RWPE2 (cell line): ENCODE measurements around the gene FARSB.

Experiments used
- ATAC-seq: fragments of 200-7000 bp; cut with Tn5 transposase; 3 replicates; pipeline ENCODE4 v1.9.1; 2021; ENCODE audit warnings: low read depth
- DNase-seq: peaks from one replicate; pipeline ENCODE4 v3.0.0-alpha.2; 2020; ENCODE audit warnings: low spot score
- H3K27ac ChIP-seq: fragments of 450-650 bp; 2 replicates; pipeline ENCODE4 v1.5.1; 2017; ENCODE audit warnings: mild to moderate bottlenecking; ENCODE audit not compliant: poor library complexity, severe bottlenecking
- H3K27me3 ChIP-seq: fragments of 250-450 bp; sonication (Bioruptor Pico); 2 replicates; pipeline ENCODE4 v1.5.1; 2021; ENCODE audit warnings: mild to moderate bottlenecking, moderate library complexity; ENCODE audit not compliant: insufficient read depth, poor library complexity, severe bottlenecking
- H3K36me3 ChIP-seq: fragments of 250-450 bp; sonication (Bioruptor Pico); 2 replicates; pipeline ENCODE4 v1.5.1; 2020; ENCODE audit warnings: low read depth, mild to moderate bottlenecking, moderate library complexity
- H3K4me1 ChIP-seq: fragments of 250-450 bp; sonication (Bioruptor Pico); 2 replicates; pipeline ENCODE4 v1.5.1; 2021; ENCODE audit warnings: mild to moderate bottlenecking, moderate library complexity; ENCODE audit not compliant: insufficient read depth, poor library complexity, severe bottlenecking
- H3K4me3 ChIP-seq: fragments of 250-450 bp; sonication (Bioruptor Pico); 2 replicates; pipeline ENCODE4 v1.5.1; 2021; ENCODE audit warnings: mild to moderate bottlenecking, moderate library complexity; ENCODE audit not compliant: severe bottlenecking
- H3K9me3 ChIP-seq: fragments of 250-450 bp; sonication (Bioruptor Pico); 2 replicates; pipeline ENCODE4 v1.5.1; 2021; ENCODE audit warnings: mild to moderate bottlenecking, moderate library complexity; ENCODE audit not compliant: severe bottlenecking
- CTCF ChIP-seq: fragments of 450-650 bp; IDR thresholded peaks from one replicate; pipeline ENCODE4 v1.5.1; 2017; ENCODE audit warnings: mild to moderate bottlenecking, moderate library complexity; ENCODE audit not compliant: poor library complexity, severe bottlenecking

FARSB gene

DNA sequence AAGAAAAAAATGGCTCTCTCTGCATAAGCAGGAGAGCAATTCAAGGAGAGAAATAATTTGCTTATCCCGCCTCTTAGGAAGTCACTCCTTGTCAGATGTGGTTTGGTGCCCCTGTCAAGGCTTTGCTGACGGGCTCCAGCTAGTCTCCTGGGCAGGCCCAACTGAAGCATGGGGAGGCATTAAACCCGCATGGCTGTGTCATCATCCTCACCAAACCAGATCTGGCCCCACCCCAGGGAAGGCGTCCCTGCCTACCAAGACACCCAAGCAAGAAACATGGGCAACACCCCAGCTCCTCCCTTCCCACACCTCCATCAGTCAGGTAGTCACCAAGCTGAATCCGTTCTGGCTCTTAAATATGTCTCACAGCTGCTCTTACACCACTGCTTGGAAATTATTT is 123.6 kb downstream of the FARSB start:
- Histone ChIP-seq H3K36me3 (no peaks in the 10 kb centered on the region), H3K27me3 (no peaks in the 10 kb centered on the region), H3K9me3 (no peaks in the 10 kb centered on the region), H3K4me1 (no peaks in the 10 kb centered on the region), H3K4me3 (no peak overlapping the region), H3K27ac (no peak overlapping the region)
- no peak for TF ChIP-seq CTCF
- DNase-seq (no peak), ATAC-seq (peak; percentile 25; the same call in 1 of the 3 replicates)

GRCh38 chr2:222526480-222527277 is 129.2 kb downstream of the FARSB start:
- H3K4me3 ChIP-seq, result no peak overlapping the region
- H3K27ac ChIP-seq, result no peak overlapping the region
- no peaks in the 10 kb centered on the region for H3K4me1 ChIP-seq
- H3K27me3 ChIP-seq, result no peaks in the 10 kb centered on the region
- H3K9me3 ChIP-seq, result no peaks in the 10 kb centered on the region
- no peak for DNase-seq
- no peak for TF ChIP-seq CTCF
- no peaks in the 10 kb centered on the region for H3K36me3 ChIP-seq
- no peak for ATAC-seq

DNA sequence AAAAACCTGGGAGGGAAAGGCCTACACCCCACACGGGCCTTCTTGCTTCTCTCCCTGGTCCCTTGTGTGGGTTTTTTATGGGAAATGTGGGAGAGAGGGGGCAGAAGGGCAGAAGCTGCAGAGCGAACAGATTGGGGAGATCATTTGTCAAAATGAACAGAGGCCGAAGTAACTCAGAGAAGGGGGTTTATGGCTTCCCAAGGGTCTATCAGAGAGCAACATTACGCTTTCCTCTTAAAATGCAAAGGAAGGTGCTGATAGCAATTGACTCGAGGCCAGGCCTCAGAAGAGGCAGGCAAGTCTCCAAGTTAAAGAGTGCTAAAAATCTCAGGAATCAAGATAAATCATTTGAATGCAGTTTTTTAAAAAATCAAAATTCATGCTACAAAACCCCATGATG is 130.1 kb downstream of the FARSB start:
- no peak overlapping the region for H3K27ac ChIP-seq
- TF ChIP-seq CTCF, result no peak
- DNase-seq (no peak), ATAC-seq (no peak)
- no peaks in the 10 kb centered on the region for H3K9me3 ChIP-seq
- no peaks in the 10 kb centered on the region for H3K4me1 ChIP-seq
- H3K36me3 ChIP-seq, result no peaks in the 10 kb centered on the region
- no peak overlapping the region for H3K4me3 ChIP-seq
- no peaks in the 10 kb centered on the region for H3K27me3 ChIP-seq

- no peak for DNase-seq
- no peak overlapping the region for H3K27ac ChIP-seq
- 0 out of 3 replicates have a peak, but pooled peaks have one; percentile 44 for ATAC-seq
Observed at GRCh38 chr2:222523783-222524544, 131.9 kb downstream of the FARSB start.

More at GRCh38 chr2:222523783-222524544, 131.9 kb downstream of the FARSB start:
- no peaks in the 10 kb centered on the region for H3K27me3 ChIP-seq
- no peak overlapping the region for H3K4me3 ChIP-seq
- H3K36me3 ChIP-seq, result no peaks in the 10 kb centered on the region
- no peak for TF ChIP-seq CTCF
- H3K4me1 ChIP-seq, result peaks cover 8% of the 10 kb centered on the region
- H3K9me3 ChIP-seq, result no peaks in the 10 kb centered on the region
